Ectodermal cell (in vitro differentiated cells): ENCODE measurements around the gene UBAP2.
"Not testable (repeated sequence)": the region's sequence is repeated elsewhere in the genome, so short reads cannot be mapped to it uniquely, and the experiment has no call there.

ENCODE experiments used
- H3K27ac ChIP-seq: 2 replicates; pipeline ENCODE4 v1.7.0; 2013; ENCODE audit warnings: mild to moderate bottlenecking, low read depth, low read length; ENCODE audit not compliant: insufficient read depth, poor library complexity, severe bottlenecking
- H3K27me3 ChIP-seq: 2 replicates; pipeline ENCODE4 v1.7.0; 2013; ENCODE audit warnings: mild to moderate bottlenecking, low read length; ENCODE audit not compliant: insufficient read depth, control insufficient read depth, poor library complexity, severe bottlenecking
- H3K36me3 ChIP-seq: one replicate; pipeline ENCODE4 v1.7.0; 2013; ENCODE audit warnings: low read length; ENCODE audit not compliant: control insufficient read depth, insufficient read depth
- H3K4me1 ChIP-seq: one replicate; pipeline ENCODE4 v1.7.0; 2013; ENCODE audit warnings: low read length; ENCODE audit not compliant: control insufficient read depth, insufficient read depth
- H3K4me3 ChIP-seq: 2 replicates; pipeline ENCODE4 v1.7.0; 2013; ENCODE audit warnings: low read depth, low read length, control low read depth; ENCODE audit not compliant: insufficient read depth
- H3K9me3 ChIP-seq: 2 replicates; pipeline ENCODE4 v1.7.0; 2013; ENCODE audit warnings: mild to moderate bottlenecking, low read length, moderate library complexity; ENCODE audit not compliant: control insufficient read depth
- WGBS, 2 experiments: methylation state at CpG; one replicate each; pipeline ENCODE4 v1.1.7; 2013; ENCODE audit warnings: missing lambda C conversion rate in 2 of 2; 5-methylcytosine and 5-hydroxymethylcytosine counted together

UBAP2 gene

GRCh38 chr9:34032631-34033030, 16.1 kb downstream of the UBAP2 start:
- Histone ChIP-seq H3K36me3 (no peaks in the 10 kb centered on the region), H3K4me3 (no peak overlapping the region), H3K27me3 (no peaks in the 10 kb centered on the region), H3K27ac (no peak overlapping the region), H3K4me1 (no peaks in the 10 kb centered on the region), H3K9me3 (no peaks in the 10 kb centered on the region)
- WGBS, 2 experiments = 91% methylated on average over 7 of the region's 7 CpGs

GRCh38 chr9:34027845-34028574, 20.7 kb downstream of the UBAP2 start:
- 93 to 98% methylated on average over 11 of the region's 11 CpGs for WGBS, 2 experiments
- Histone ChIP-seq H3K4me1 (no peaks in the 10 kb centered on the region), H3K27me3 (no peaks in the 10 kb centered on the region), H3K4me3 (no peak overlapping the region), H3K36me3 (no peaks in the 10 kb centered on the region), H3K27ac (no peak overlapping the region), H3K9me3 (no peaks in the 10 kb centered on the region)

DNA sequence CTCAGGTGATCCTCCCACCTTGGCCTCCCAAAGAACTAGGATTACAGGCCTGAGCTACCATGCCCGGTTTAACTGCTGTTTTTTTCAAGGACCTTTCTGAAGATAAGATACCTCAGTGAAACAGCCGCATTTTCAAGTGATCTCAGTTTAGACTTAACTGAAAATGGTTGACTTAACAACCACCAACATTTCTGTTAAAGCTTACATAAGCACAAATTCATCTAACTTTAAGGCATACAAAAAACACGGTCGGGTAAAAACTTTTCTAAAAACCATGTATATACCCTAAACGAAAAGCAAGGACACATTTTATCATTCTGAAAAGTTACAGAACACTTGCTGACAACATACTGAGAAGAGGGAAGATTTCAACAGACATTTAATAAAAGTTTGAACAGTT, 22.9 kb downstream of the UBAP2 start:
- Histone ChIP-seq H3K4me1 (no peaks in the 10 kb centered on the region), H3K36me3 (no peaks in the 10 kb centered on the region), H3K9me3 (no peaks in the 10 kb centered on the region), H3K27ac (no peak overlapping the region), H3K4me3 (no peak overlapping the region), H3K27me3 (no peaks in the 10 kb centered on the region)
- 90 to 93% methylated on average over 5 of the region's 5 CpGs for WGBS, 2 experiments

DNA sequence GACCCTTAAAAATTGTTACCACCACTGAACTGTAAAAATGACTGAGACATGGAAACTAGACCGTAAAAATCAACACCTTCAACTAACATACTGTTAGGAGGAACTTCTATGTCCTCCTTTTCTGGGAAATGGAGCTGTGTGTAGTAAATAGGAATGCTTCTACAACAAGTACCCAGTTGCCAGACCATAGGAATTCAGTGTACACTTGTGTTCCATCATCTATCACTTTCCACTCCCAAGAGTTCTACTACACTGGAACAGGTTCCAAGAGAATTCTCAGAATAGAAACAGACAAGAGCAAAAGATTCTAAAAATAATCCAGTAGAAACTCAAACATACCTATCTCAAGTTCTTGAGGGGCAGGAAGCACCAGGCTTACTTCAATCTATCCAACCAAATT, 23.6 kb downstream of the UBAP2 start:
- H3K4me1 ChIP-seq = no peaks in the 10 kb centered on the region
- no peak overlapping the region for H3K4me3 ChIP-seq
- H3K36me3 ChIP-seq = no peaks in the 10 kb centered on the region
- H3K27me3 ChIP-seq = no peaks in the 10 kb centered on the region
- 83 to 86% methylated on average over 1 of the region's 1 CpG for WGBS, 2 experiments
- H3K9me3 ChIP-seq = no peaks in the 10 kb centered on the region
- no peak overlapping the region for H3K27ac ChIP-seq

DNA sequence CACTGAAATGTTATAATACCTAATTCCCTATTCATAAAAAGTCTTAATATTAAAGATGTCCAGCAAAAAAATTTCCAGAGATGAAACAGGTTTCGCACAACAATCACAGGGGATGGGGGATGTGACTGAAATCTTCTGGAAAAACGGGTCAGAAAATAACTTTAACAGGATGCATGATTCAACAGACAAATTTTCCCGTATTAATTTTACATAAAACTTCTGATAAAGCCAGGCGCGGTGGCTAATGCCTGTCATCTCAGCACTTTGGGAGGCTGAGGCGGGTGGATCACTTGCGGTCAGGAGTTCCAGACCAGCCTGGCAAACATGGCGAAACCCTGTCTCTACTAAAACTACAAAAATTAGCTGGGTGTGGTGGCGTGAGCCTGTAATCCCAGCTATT, 24.2 kb downstream of the UBAP2 start:
- not testable (repeated sequence) for H3K9me3 ChIP-seq, H3K27me3 ChIP-seq, H3K36me3 ChIP-seq, H3K4me3 ChIP-seq, H3K27ac ChIP-seq, H3K4me1 ChIP-seq
- 86 to 93% methylated on average over 9 of the region's 9 CpGs for WGBS, 2 experiments

DNA sequence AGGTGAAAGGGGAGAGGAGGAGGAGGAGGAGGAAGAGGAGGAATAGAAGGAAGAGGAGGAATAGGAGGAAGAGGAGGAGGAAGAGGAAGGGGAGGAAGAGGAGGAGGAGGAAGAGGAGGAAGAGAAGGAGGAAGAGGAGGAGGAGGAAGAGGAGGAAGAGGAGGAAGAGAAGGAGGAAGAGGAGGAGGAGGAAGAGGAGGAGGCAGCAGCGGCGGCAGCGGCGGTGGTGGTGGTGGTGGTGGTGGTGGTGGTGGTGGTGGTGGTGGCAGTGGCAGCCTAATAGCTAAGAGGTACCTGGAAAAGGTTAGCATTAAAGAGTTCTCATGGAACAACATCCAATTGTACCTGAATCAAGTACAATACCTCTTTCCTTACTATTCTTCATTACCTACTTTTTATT, 32.5 kb downstream of the UBAP2 start:
- H3K9me3 ChIP-seq = no peaks in the 10 kb centered on the region
- H3K4me1 ChIP-seq = no peaks in the 10 kb centered on the region
- WGBS, 2 experiments = 93 to 100% methylated on average over 1 to 2 of the region's 4 CpGs
- no peak overlapping the region for H3K4me3 ChIP-seq
- no peaks in the 10 kb centered on the region for H3K27me3 ChIP-seq
- H3K36me3 ChIP-seq = no peaks in the 10 kb centered on the region
- no peak overlapping the region for H3K27ac ChIP-seq

DNA sequence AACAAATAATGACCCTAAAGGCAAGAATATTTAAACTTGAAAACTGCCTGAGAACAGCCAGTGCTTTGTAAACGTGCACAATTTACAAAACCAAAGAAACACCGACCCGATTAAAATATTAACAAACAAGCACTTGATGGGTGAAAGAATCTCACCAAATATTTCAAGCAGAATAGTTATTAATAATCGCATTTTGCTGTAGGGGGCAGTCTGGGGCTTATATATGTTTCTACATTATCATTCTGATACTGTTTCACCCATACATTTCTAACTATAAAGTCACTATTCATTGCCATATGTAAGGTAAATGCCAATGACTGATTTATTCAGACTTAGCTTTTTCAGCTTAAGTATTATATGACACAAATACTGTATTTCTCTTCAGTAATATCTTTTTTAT, 37.7 kb downstream of the UBAP2 start:
- no peaks in the 10 kb centered on the region for H3K4me1 ChIP-seq
- no peak overlapping the region for H3K27ac ChIP-seq
- H3K4me3 ChIP-seq = no peak overlapping the region
- H3K36me3 ChIP-seq = no peaks in the 10 kb centered on the region
- 91 to 95% methylated on average over 3 of the region's 4 CpGs for WGBS, 2 experiments
- H3K27me3 ChIP-seq = no peaks in the 10 kb centered on the region
- no peaks in the 10 kb centered on the region for H3K9me3 ChIP-seq

DNA sequence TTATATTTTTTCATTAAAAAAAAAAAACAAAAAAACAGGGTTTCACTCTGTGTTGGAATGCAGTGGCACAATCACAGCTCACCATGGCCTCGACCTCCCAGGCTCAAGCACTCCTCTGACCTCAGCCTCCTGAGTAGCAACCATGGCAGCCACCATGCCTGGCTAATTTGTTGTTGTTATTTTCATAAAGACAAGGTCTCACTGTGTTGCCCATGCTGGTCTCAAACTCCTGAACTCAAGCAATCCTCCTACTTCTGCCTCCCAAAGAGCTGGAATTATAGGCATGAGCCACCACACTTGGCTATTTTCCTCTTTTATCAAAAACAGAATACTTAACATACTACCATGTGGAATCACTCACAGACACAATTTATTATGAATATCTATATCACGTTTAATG, 46.7 kb downstream of the UBAP2 start:
- WGBS, 2 experiments = 88 to 92% methylated on average over 2 of the region's 2 CpGs
- H3K4me1 ChIP-seq = no peaks in the 10 kb centered on the region
- no peaks in the 10 kb centered on the region for H3K9me3 ChIP-seq
- no peaks in the 10 kb centered on the region for H3K27me3 ChIP-seq
- H3K27ac ChIP-seq = no peak overlapping the region
- H3K4me3 ChIP-seq = no peak overlapping the region
- peaks cover 19% of the 10 kb centered on the region for H3K36me3 ChIP-seq

DNA sequence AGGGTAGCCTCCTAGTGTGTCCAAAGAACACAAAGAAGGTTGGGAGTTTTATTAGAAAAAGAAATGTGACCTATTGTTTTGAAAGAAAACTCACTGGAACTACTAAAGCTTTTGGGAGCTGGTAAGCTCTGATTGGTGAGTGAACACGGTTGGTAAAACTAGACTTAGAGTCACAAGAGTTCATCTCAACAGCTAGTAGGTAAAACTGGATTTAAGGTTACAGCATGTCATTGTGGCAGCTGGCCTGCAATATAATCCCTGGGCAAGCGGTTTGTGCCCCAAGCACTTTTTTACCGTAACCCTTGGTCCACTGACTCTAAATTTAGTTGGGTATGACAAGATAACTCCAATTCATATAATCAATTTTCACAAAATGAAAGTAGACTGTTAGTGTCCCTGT, 47.4 kb downstream of the UBAP2 start:
- WGBS, 2 experiments = 92 to 94% methylated on average over 3 of the region's 3 CpGs
- no peak overlapping the region for H3K4me3 ChIP-seq
- H3K4me1 ChIP-seq = no peaks in the 10 kb centered on the region
- no peak overlapping the region for H3K27ac ChIP-seq
- H3K36me3 ChIP-seq = peaks cover 25% of the 10 kb centered on the region
- no peaks in the 10 kb centered on the region for H3K9me3 ChIP-seq
- no peaks in the 10 kb centered on the region for H3K27me3 ChIP-seq

GRCh38 chr9:33995449-33995848, 53.2 kb downstream of the UBAP2 start:
- Histone ChIP-seq H3K9me3 (no peaks in the 10 kb centered on the region), H3K27me3 (no peaks in the 10 kb centered on the region), H3K4me3 (no peak overlapping the region), H3K36me3 (peaks cover 22% of the 10 kb centered on the region), H3K27ac (no peak overlapping the region), H3K4me1 (no peaks in the 10 kb centered on the region)

- Histone ChIP-seq H3K4me3 (no peak overlapping the region), H3K4me1 (no peaks in the 10 kb centered on the region), H3K27me3 (no peaks in the 10 kb centered on the region), H3K9me3 (no peaks in the 10 kb centered on the region), H3K36me3 (peaks cover 21% of the 10 kb centered on the region), H3K27ac (no peak overlapping the region)
- WGBS, 2 experiments = 95 to 100% methylated on average over 1 to 2 of the region's 2 CpGs
Measured at GRCh38 chr9:33993104-33993503, 55.6 kb downstream of the UBAP2 start.
